C4-2B (cell line): ENCODE results near the gene ST7L.

Source experiments
- CTCF ChIP-seq: fragments of 450-650 bp; conservative IDR thresholded peaks from 2 replicates; pipeline ENCODE4 v1.5.1; 2017; ENCODE audit warnings: mild to moderate bottlenecking
- ZFX ChIP-seq: fragments of 450-650 bp; IDR thresholded peaks from 2 replicates; pipeline ENCODE4 v1.6.1; 2017

- TF ChIP-seq CTCF (no peak), ZFX (no peak)
Observed at GRCh38 chr1:112546076-112546475, 72.9 kb downstream of the ST7L start.
